Measurements from ENCODE around the gene PARVB.

DNA sequence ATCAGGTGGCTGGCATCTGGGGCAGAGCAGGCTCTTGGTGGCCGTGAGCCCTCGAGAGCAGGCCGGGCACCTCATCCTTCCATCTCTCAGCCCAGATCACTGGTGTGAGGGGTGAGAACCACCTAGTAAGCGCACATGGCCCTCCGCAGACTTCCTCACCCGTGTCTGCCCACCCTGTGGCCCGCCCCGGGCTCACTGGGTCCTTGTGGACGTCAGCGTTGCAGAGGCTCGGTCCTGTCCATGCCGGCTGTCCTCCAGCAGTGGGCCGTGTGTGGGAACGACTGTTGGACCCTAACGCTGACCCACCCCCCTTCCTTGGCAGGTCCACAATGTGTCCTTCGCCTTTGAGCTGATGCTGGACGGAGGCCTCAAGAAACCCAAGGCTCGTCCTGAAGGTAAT, 139.4 kb downstream of the PARVB start:
- TF ChIP-seq CTCF (IDR thresholded peaks at IDR 0.05) (no peak), EP300 (IDR thresholded peaks at IDR 0.05; ENCODE audit: low read depth) (no peak)
